Sigmoid colon (tissue), 7 donors: ENCODE measurements around the gene KBTBD12. TPM values are rescaled to one million over a fixed set of nuclear protein-coding genes. Genes with fewer than 3 reads are reported as not detected.

ENCODE experiments used
- DNase-seq: peaks from one replicate; pipeline ENCODE4 v3.0.0-alpha.2; 2019
- H3K27ac ChIP-seq, 4 donors: fragments of 200-600 bp; sonication (generic); one replicate each; pipeline ENCODE4 v1.5.1; 2016 to 2019; ENCODE audit warnings: mild to moderate bottlenecking in 1 of 4
- H3K27me3 ChIP-seq, 3 donors: fragments of 200-600 bp; sonication (generic); one replicate each; pipeline ENCODE4 v1.5.1; 2019; ENCODE audit warnings: mild to moderate bottlenecking in 1 of 3
- H3K36me3 ChIP-seq, 4 donors: fragments of 200-600 bp; sonication (generic); one replicate each; pipeline ENCODE4 v1.5.1; 2016 to 2019
- H3K4me1 ChIP-seq, 4 donors: fragments of 200-600 bp; sonication (generic); one replicate each; pipeline ENCODE4 v1.5.1; 2017 to 2019
- H3K4me3 ChIP-seq, 4 donors: fragments of 200-600 bp; sonication (generic); one replicate each; pipeline ENCODE4 v1.5.1; 2017 to 2019; ENCODE audit warnings: mild to moderate bottlenecking in 2 of 4, moderate library complexity in 1 of 4
- H3K9me3 ChIP-seq, 4 donors: fragments of 200-600 bp in 3 of 4; sonication (generic) in 3 of 4; one replicate each; pipeline versions ENCODE4 v1.5.1 to v1.6.1; 2013 to 2019
- EP300 ChIP-seq, 4 donors: sonication (generic); formaldehyde crosslinking; IDR thresholded peaks; one replicate each; pipeline ENCODE4 v1.6.1; 2017; ENCODE audit warnings: antibody characterized with exemption in 4 of 4
- POLR2A ChIP-seq, 2 donors: fragments of 450-650 bp; IDR thresholded peaks; one replicate each; pipeline ENCODE4 v1.6.1; 2016; ENCODE audit warnings: antibody characterized with exemption in 2 of 2, mild to moderate bottlenecking in 2 of 2, moderate library complexity in 2 of 2
- POLR2AphosphoS5 ChIP-seq, 4 donors: sonication (generic); formaldehyde crosslinking; IDR thresholded peaks; one replicate each; pipeline ENCODE4 v1.6.1; 2017; ENCODE audit warnings: antibody characterized with exemption in 4 of 4
- WGBS, 2 donors: extraction: QIAGEN DNeasy Blood & Tissue Kit; methylation state at CpG; one replicate each; pipeline ENCODE4 v1.1.7; 2013; 5-methylcytosine and 5-hydroxymethylcytosine counted together
- intact Hi-C: fragments of 100-400 bp; cut with DNase I; formaldehyde crosslinking; loops from one replicate; pipeline ENCODE4 v1.15.1; 2023
- polyA plus RNA-seq, 3 donors: library from polyadenylated mRNA; stranded (reverse); fragments of 200-250 nt; gene quantifications; one replicate each; pipeline ENCODE4 v1.2.3, GENCODE V29; 2013
- total RNA-seq, 4 donors: library from RNA; depleted of rRNA; stranded (reverse); fragments of >200 nt; gene quantifications; one replicate each; pipeline ENCODE4 v1.1.0, GENCODE V29; 2016
- TF ChIP-seq, protein P1 (sequence below), 4 experiments: fragments of 450-650 bp in 3 of 4; fragments of 200-600 bp in 1 of 4; IDR thresholded peaks; one replicate each; pipeline ENCODE4 v1.5.1; 2016 to 2019; ENCODE audit warnings: antibody characterized with exemption in 4 of 4, mild to moderate bottlenecking in 3 of 4, moderate library complexity in 2 of 4
- donor health status: healthy with polysubstance abuse.
- donor health status: Bipolar disorder and iron deficiency.
- donor health status: healthy.

The KBTBD12 gene
- total and polyA plus RNA-seq, 7 donors: 1.3 to 5.9 (median 2.5) TPM

DNA sequence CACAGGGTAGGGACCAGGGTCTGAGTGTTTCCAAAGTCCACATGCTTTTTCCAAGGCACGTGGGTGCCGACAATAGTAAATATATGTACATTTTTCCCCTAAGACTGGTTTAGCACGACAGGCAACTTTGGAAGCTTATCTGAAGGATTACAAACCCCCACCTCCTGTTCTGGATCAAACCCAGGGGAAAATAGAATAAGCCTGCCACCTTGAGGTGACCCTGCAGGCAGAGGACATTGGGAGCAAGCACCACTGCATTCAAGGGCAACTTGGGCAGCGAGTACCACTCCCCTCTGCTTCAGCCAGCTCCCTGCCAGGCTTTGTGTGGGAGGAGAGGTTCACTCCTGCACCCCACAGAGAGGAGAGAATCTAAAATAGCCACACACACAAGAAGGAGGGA is 44.8 kb downstream of the KBTBD12 start:
- TF ChIP-seq, protein P1, sequence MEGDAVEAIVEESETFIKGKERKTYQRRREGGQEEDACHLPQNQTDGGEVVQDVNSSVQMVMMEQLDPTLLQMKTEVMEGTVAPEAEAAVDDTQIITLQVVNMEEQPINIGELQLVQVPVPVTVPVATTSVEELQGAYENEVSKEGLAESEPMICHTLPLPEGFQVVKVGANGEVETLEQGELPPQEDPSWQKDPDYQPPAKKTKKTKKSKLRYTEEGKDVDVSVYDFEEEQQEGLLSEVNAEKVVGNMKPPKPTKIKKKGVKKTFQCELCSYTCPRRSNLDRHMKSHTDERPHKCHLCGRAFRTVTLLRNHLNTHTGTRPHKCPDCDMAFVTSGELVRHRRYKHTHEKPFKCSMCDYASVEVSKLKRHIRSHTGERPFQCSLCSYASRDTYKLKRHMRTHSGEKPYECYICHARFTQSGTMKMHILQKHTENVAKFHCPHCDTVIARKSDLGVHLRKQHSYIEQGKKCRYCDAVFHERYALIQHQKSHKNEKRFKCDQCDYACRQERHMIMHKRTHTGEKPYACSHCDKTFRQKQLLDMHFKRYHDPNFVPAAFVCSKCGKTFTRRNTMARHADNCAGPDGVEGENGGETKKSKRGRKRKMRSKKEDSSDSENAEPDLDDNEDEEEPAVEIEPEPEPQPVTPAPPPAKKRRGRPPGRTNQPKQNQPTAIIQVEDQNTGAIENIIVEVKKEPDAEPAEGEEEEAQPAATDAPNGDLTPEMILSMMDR (IDR thresholded peaks at IDR 0.05): no peak
- TF ChIP-seq POLR2AphosphoS5 (IDR thresholded peaks at IDR 0.05) (no peak), POLR2A (IDR thresholded peaks at IDR 0.05) (no peak), EP300 (IDR thresholded peaks at IDR 0.05) (no peak)
- intact Hi-C loops: no loop called here
- 12 to 45% methylated on average over 4 of the region's 4 CpGs for WGBS, 2 donors

DNA sequence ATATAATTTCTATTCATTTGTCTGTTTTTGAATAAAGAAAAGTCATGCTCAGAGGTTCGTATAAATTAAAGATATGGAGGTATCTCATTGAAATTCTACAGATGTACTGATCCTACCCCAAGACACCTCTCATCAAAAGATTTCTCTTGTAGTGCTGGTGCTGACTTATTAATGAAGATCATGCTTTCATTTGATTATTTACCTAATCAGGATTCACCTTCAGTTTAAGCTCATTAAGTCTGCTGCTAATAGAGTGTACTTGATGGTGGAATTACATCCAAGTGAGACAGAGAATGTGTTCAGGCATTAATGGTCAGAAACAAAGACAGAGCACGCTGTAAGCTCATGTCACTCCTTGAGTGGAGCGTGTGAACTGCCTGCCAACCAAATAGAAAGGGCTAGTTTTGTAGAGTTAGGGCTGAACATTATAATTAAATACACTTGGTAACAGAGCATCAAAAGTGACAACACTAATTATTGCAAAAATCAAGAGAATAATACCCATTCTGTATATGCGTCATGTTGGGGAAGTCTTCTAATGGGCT is 45.5 kb downstream of the KBTBD12 start:
- intact Hi-C loops: no loop called here
- WGBS, 2 donors: 93 to 94% methylated on average over 4 of the region's 4 CpGs
- H3K4me1 ChIP-seq: peaks cover 0 to 27% (median 14%) of the 10 kb centered on the region in 4 donors
- H3K36me3 ChIP-seq: no peaks in the 10 kb centered on the region
- H3K27me3 ChIP-seq: no peaks in the 10 kb centered on the region
- TF ChIP-seq POLR2A (IDR thresholded peaks at IDR 0.05): no peak
- no peak for TF ChIP-seq POLR2AphosphoS5 (IDR thresholded peaks at IDR 0.05)
- no peak for TF ChIP-seq EP300 (IDR thresholded peaks at IDR 0.05)
- TF ChIP-seq, protein P1 (IDR thresholded peaks at IDR 0.05): no peak
- no peaks in the 10 kb centered on the region for H3K9me3 ChIP-seq
- no peak overlapping the region for H3K4me3 ChIP-seq
- DNase-seq: no peak
- H3K27ac ChIP-seq: peak overlapping the region in 1 of 4 donors; percentile 37

More for the DNA sequence above, 44.8 kb downstream of the KBTBD12 start:
- no peaks in the 10 kb centered on the region for H3K36me3 ChIP-seq
- no peaks in the 10 kb centered on the region for H3K27me3 ChIP-seq
- DNase-seq: no peak
- no peaks in the 10 kb centered on the region for H3K9me3 ChIP-seq
- no peak overlapping the region for H3K4me3 ChIP-seq
- peaks cover 0 to 24% (median 14%) of the 10 kb centered on the region in 4 donors for H3K4me1 ChIP-seq
- no peak overlapping the region for H3K27ac ChIP-seq

DNA sequence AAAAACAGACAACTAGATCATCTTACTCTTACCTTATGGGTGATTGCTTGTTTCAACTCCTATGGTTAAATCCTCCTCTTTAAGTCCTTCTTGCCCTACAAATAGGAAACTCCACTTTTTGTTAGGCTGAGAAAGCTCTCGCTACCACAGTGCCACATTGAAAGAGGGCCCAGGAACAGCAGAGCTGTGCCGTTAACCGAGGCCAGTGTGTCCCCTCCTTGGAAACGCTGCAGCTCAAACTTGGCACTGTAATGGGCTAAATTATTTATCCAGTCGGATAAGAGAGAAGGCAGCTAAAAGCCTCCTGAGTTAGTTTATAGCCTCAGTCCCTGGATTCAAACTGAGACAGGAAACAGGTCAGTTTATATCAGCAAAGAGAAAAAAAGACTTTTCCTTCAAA is 46.1 kb downstream of the KBTBD12 start:
- WGBS, 2 donors: 81 to 92% methylated on average over 5 of the region's 5 CpGs
- Histone ChIP-seq H3K27me3 (no peaks in the 10 kb centered on the region), H3K36me3 (no peaks in the 10 kb centered on the region), H3K9me3 (no peaks in the 10 kb centered on the region), H3K27ac (peak overlapping the region in 2 of 4 donors; percentile 29 to 37), H3K4me1 (peaks cover 0 to 27% (median 14%) of the 10 kb centered on the region in 4 donors), H3K4me3 (no peak overlapping the region)
- no peak for DNase-seq
- TF ChIP-seq POLR2A (IDR thresholded peaks at IDR 0.05) (no peak), EP300 (IDR thresholded peaks at IDR 0.05) (no peak), POLR2AphosphoS5 (IDR thresholded peaks at IDR 0.05) (no peak)
- intact Hi-C loops: no loop called here

DNA sequence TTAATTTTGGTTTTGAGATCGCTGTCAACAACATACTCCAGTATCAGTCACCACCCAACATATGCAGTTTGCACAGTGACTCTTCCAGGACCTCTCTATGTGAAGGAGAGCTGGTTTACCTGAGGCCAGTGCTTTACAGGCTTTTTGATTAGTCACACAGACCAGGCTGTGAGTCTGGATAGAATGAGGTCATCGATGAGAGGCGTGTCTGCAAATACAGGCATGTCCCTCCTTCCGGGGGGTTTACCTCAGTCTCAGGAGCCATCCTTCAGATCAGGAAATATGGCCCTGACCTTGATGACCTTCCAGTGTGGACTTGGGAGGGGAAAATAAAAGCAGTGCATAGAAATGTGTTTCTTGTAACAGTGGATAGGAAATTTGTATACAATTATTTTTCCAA is 46.9 kb downstream of the KBTBD12 start:
- intact Hi-C loops: no loop called here
- 54 to 74% methylated on average over 4 of the region's 4 CpGs for WGBS, 2 donors
- H3K27me3 ChIP-seq: no peaks in the 10 kb centered on the region
- H3K27ac ChIP-seq: peak overlapping the region in 2 of 4 donors; percentile 29 to 37
- no peak for DNase-seq
- H3K36me3 ChIP-seq: no peaks in the 10 kb centered on the region
- no peak overlapping the region for H3K4me3 ChIP-seq
- no peaks in the 10 kb centered on the region for H3K9me3 ChIP-seq
- TF ChIP-seq POLR2A (IDR thresholded peaks at IDR 0.05) (no peak), POLR2AphosphoS5 (IDR thresholded peaks at IDR 0.05) (no peak), EP300 (IDR thresholded peaks at IDR 0.05) (no peak)
- TF ChIP-seq, protein P1 (IDR thresholded peaks at IDR 0.05): no peak
- H3K4me1 ChIP-seq: peaks cover 0 to 29% (median 15%) of the 10 kb centered on the region in 4 donors

DNA sequence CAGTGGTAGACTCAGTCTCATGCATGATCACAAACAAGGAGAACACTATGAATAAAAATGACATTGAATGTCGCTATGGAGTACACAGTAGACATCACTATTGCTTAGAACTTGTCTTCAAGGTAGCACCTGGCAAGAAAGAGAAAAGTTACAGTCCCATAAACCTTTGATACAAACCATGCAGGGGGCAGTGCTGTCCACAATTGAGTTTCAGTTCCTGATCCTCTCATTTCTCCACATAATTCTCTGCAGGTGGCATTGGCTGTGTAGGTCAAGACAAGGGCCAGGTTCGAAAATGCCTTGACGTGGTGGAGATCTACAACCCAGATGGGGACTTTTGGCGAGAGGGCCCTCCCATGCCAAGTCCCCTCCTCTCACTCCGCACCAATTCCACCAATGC is 47.9 kb downstream of the KBTBD12 start:
- no peaks in the 10 kb centered on the region for H3K36me3 ChIP-seq
- H3K4me3 ChIP-seq: no peak overlapping the region
- TF ChIP-seq, protein P1 (IDR thresholded peaks at IDR 0.05): no peak
- TF ChIP-seq POLR2AphosphoS5 (IDR thresholded peaks at IDR 0.05) (no peak), EP300 (IDR thresholded peaks at IDR 0.05) (no peak), POLR2A (IDR thresholded peaks at IDR 0.05) (no peak)
- WGBS, 2 donors: 94 to 95% methylated on average over 5 of the region's 5 CpGs
- no peak for DNase-seq
- no peaks in the 10 kb centered on the region for H3K9me3 ChIP-seq
- peaks cover 0 to 38% (median 24%) of the 10 kb centered on the region in 4 donors for H3K4me1 ChIP-seq
- no peaks in the 10 kb centered on the region for H3K27me3 ChIP-seq
- intact Hi-C loops: no loop called here
- H3K27ac ChIP-seq: no peak overlapping the region
